Lower leg skin (tissue), 4 donors: ENCODE results near the gene ACTN4. TPM values are rescaled to one million over a fixed set of nuclear protein-coding genes. Genes with fewer than 3 reads are reported as not detected.

ENCODE experiments used
- DNase-seq, 2 donors: peaks; one replicate each; pipeline ENCODE4 v3.0.0-alpha.2; 2019; ENCODE audit warnings: low spot score in 2 of 2
- H3K4me3 ChIP-seq: fragments of 200-600 bp; sonication (generic); 2 replicates; pipeline ENCODE4 v1.5.1; 2017; ENCODE audit warnings: mild to moderate bottlenecking, low read depth; ENCODE audit not compliant: poor library complexity, severe bottlenecking
- POLR2A ChIP-seq, 2 donors: fragments of 450-650 bp; IDR thresholded peaks; one replicate each; pipeline ENCODE4 v1.6.1; 2016 to 2017; ENCODE audit warnings: antibody characterized with exemption in 2 of 2, mild to moderate bottlenecking in 1 of 2, moderate library complexity in 1 of 2
- WGBS, 2 donors: methylation state at CpG; one replicate each; pipeline ENCODE4 v1.1.5; 2018; 5-methylcytosine and 5-hydroxymethylcytosine counted together
- intact Hi-C: fragments of 100-400 bp; cut with DNase I; formaldehyde crosslinking; loops from one replicate; pipeline ENCODE4 v1.15.0; 2023; ENCODE audit warnings: low total_unique reads
- total RNA-seq, 4 donors: library from RNA; depleted of rRNA; stranded (reverse); fragments of >200 nt; gene quantifications; one replicate each; pipeline ENCODE4 v1.1.0, GENCODE V29; 2016
- TF ChIP-seq, protein P1 (sequence below), 3 donors: fragments of 450-650 bp; IDR thresholded peaks; one replicate each; pipeline ENCODE4 v1.5.1; 2016; ENCODE audit warnings: antibody characterized with exemption in 3 of 3, mild to moderate bottlenecking in 3 of 3, moderate library complexity in 2 of 3

The ACTN4 gene
- total RNA-seq, 4 donors from 2014 or later, result 411 to 572 (median 469) TPM

DNA sequence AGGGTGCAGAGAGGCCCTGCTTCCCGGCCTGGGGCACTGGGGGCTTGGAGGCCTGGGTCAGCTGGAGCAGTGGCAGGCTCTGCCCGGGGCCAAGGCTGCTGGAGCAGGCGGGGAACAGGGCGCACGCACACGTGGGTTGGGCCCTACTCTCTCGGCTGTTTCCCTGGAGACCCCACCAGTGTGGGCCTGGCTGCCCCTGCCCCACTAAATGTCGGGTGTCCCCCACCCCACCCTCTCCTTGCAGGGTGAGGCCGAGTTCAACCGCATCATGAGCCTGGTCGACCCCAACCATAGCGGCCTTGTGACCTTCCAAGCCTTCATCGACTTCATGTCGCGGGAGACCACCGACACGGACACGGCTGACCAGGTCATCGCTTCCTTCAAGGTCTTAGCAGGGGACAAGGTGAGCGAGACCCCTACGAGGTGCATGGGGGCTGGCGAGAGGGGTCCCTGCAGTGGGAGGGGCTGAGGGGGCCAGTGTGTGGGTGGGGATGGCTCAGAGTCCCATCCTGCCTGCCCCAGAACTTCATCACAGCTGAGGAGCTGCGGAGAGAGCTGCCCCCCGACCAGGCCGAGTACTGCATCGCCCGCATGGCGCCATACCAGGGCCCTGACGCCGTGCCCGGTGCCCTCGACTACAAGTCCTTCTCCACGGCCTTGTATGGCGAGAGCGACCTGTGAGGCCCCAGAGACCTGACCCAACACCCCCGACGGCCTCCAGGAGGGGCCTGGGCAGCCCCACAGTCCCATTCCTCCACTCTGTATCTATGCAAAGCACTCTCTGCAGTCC is 81.5 kb downstream of the ACTN4 start:
- no peak overlapping the region for H3K4me3 ChIP-seq
- 84 to 90% methylated on average over 21 to 24 of the region's 37 CpGs for WGBS, 2 donors
- no peak for TF ChIP-seq POLR2A (IDR thresholded peaks at IDR 0.05)
- TF ChIP-seq, protein P1, sequence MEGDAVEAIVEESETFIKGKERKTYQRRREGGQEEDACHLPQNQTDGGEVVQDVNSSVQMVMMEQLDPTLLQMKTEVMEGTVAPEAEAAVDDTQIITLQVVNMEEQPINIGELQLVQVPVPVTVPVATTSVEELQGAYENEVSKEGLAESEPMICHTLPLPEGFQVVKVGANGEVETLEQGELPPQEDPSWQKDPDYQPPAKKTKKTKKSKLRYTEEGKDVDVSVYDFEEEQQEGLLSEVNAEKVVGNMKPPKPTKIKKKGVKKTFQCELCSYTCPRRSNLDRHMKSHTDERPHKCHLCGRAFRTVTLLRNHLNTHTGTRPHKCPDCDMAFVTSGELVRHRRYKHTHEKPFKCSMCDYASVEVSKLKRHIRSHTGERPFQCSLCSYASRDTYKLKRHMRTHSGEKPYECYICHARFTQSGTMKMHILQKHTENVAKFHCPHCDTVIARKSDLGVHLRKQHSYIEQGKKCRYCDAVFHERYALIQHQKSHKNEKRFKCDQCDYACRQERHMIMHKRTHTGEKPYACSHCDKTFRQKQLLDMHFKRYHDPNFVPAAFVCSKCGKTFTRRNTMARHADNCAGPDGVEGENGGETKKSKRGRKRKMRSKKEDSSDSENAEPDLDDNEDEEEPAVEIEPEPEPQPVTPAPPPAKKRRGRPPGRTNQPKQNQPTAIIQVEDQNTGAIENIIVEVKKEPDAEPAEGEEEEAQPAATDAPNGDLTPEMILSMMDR (IDR thresholded peaks at IDR 0.05), result no peak
- peak; percentile 18 to 85 for DNase-seq
- intact Hi-C loops, result loop anchor here (10.0 kb wide), 1 partner anchor 196 kb away; no protein-coding TSS in a partner anchor

DNA sequence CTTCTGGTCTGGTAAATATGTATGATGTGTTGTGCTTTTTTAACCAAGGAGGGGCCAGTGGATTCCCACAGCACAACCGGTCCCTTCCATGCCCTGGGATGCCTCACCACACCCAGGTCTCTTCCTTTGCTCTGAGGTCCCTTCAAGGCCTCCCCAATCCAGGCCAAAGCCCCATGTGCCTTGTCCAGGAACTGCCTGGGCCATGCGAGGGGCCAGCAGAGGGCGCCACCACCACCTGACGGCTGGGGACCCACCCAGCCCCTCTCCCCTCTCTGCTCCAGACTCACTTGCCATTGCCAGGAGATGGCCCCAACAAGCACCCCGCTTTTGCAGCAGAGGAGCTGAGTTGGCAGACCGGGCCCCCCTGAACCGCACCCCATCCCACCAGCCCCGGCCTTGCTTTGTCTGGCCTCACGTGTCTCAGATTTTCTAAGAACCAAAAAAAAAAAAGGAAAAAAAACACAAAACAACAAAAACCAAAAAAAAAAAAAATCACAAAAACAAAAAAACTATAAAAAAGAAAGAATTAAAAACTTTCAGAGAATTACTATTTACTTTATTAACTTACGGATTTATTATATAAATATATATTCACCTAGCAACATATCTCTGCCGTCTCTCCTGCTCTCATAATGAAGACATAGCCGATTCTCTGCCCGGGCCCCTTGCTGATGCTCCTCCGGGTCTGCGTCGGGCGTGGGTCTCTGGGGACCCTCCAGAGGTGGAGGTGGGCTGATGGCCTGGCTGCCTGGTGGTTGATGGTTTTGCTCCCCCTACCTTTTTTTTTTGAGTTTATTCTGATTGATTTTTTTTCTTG is 82.4 kb downstream of the ACTN4 start:
- intact Hi-C loops, result loop anchor here (10.0 kb wide), 1 partner anchor 195 kb away; no protein-coding TSS in a partner anchor
- 68 to 74% methylated on average over 15 to 17 of the region's 17 CpGs for WGBS, 2 donors
- TF ChIP-seq POLR2A (IDR thresholded peaks at IDR 0.05), result no peak
- TF ChIP-seq, protein P1 (IDR thresholded peaks at IDR 0.05), result peak in 1 of 3 donors; percentile 30
- peak; percentile 34 to 92 for DNase-seq
- H3K4me3 ChIP-seq, result no peak overlapping the region

DNA sequence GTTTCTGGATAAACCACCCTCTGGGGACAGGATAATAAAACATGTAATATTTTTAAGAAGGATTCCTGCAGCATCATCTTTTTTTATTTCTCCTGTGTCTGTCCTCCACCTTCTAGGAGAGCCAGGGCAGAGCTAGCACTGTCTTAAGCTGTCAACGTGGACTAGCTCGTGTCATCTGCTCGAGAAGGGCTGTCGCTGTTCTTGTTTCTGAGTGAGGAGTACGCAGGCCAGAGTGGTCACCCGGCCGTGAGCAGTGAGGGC is 83.0 kb downstream of the ACTN4 start:
- intact Hi-C loops, result no loop called here
- no peak overlapping the region for H3K4me3 ChIP-seq
- TF ChIP-seq POLR2A (IDR thresholded peaks at IDR 0.05), result no peak
- TF ChIP-seq, protein P1 (IDR thresholded peaks at IDR 0.05), result no peak
- no peak for DNase-seq
- 81 to 84% methylated on average over 6 to 7 of the region's 7 CpGs for WGBS, 2 donors

DNA sequence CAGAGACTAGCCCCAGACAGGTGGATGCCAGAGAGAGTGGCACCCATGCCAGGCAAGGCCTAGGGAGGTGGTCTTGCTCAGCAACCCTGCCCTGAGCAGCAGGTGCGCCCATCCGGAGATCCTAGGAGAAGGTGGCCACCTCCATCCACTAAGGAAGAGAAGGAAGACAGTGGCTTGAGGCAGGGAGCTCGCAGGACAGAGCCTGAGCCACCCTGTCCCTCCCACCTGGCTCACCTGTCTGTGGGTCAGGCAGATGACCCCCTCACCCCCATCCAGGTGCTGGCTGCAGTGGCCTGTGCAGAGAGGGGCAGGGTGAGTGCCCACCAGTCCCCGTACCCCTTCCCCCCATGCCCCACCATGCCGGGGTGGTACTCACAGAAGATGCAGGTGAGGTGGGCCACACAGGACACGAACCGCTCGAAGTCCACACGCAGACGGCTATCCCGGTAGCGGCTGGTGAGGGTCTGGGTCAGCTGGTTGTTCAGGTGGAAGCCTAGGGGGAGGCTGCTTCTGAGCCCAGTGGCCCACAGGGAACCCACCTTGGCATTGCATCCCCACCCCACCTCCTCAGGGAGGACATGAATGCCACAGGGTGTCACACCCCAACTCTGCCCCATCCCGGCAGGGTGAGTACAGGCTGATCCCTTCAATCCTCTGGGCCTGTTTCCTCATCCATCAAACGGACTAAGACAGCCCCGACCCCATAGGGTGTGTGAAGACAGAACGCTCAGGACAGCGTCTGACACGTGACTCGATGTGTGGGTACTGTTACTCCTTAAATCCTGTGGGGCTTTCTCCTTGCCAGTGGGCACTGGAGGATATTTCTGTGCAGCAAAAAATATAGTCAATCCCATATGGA is 83.5 kb downstream of the ACTN4 start:
- no peak overlapping the region for H3K4me3 ChIP-seq
- peak; percentile 15 to 85 for DNase-seq
- 81 to 84% methylated on average over 12 to 17 of the region's 19 CpGs for WGBS, 2 donors
- intact Hi-C loops, result no loop called here
- TF ChIP-seq POLR2A (IDR thresholded peaks at IDR 0.05), result no peak
- TF ChIP-seq, protein P1 (IDR thresholded peaks at IDR 0.05), result no peak

DNA sequence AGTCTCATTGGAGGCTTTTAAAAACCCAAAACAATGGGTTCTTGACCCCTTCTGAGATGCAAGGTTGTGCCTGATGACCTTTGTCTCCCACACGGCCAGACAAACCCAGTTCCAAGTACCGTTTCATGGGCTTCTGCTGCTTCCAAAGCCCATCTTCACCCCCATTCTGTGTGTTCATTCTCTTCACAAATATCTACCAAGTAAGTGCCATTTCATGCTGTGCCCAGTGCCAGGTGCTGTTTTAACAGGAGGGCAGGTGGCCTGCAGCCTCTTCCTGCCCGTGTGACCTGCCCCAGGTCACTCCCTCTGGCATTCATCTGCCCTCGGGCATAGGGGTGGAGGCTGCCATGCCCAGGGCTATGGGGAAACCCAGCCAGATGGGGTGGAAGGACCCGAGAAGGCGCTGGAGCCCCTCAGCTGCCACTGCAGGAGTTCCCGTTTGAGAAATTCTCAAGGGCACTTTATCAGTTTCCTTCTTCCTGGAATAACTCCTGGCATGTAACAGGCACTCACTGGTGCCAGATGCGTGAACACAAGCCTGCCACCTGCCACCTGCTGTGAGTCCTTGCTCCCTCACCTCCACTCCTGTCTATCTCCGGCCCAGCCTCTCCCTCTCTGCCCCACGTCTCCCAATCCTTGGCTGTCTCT is 84.3 kb downstream of the ACTN4 start:
- DNase-seq, result peak in 1 of 2 donors; percentile 17
- TF ChIP-seq, protein P1 (IDR thresholded peaks at IDR 0.05), result no peak
- no peak for TF ChIP-seq POLR2A (IDR thresholded peaks at IDR 0.05)
- no peak overlapping the region for H3K4me3 ChIP-seq
- WGBS, 2 donors, result 42 to 48% methylated on average over 10 of the region's 10 CpGs
- intact Hi-C loops, result no loop called here
